Nucleus accumbens (tissue), 56 donors: ENCODE results near the gene ALLC.
"Not testable (repeated sequence)": the region's sequence is repeated elsewhere in the genome, so short reads cannot be mapped to it uniquely, and the experiment has no call there.

Experiments used
- DNase-seq, 56 donors: peaks; one replicate each; lab custom pipeline; 2025; lab: John Stamatoyannopoulos, UW

The ALLC gene

DNA sequence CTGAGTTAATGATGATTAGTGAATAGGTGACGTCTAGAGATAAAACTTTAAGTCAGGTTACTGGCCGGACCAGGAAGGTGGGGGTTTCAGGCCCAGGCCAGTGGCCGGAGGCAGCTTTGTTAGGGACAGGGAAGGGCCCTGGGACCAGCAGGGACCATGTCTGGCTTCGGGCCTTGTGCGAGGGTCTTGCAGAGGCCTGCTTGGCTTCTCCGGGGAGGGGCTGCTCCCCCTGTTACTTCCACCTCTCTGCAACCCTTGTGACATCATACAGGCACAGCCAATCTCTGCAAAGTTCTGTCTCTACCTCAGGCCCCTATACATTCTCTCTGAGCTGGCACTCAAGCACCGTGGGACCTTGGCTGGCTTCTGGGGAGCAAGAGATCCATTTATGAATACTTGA lies at the start of gene ALLC:
Gene ALLC, plus strand, starts transcription at position 320 of the 400 bp plus-strand sequence. CDS start 12,958 bp downstream, outside the sequence.
- DNase-seq, result no peak

DNA sequence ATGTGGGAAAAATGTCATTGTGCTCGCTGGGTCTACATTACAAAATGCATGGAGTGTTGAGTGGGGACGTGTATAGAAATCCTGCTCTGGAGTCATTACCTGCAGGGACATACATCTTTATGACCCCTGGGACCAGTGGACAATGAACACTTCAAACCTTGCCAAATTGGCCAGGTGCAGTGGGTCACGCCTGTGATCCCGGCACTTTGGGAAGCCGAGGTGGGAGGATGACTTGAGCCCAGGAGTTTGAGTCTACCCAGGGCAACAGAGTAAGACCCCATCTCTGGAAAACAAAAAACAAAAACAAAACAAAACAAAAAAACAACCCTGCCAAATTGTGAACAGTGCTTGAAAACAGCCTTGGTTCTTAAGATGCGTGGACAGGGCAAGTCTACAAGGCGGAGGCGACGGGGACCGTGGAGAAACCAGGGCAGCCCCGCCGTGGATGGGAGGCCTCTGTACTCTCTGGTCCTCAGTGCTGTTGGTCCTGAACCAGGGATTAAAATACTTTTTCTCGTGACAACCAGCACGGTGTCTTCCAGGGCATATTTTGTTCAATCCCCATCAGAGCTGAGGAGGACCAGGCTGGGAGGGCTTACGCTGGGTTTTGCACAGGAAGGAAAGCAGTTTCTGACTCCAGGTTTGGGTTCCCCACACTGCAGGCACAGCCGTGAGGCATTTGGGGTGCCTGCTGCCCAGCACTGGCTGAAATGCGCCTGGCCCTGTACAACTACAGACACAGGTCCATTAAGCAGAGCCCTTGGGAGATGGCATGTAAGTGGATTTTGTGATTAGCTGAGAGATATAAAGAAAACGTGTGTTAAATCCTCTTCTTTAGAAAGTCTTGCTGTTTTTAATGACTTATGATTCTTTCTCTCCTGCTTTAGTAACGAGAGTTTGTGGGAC lies 49.4 kb upstream of the ALLC start:
- no peak for DNase-seq

DNA sequence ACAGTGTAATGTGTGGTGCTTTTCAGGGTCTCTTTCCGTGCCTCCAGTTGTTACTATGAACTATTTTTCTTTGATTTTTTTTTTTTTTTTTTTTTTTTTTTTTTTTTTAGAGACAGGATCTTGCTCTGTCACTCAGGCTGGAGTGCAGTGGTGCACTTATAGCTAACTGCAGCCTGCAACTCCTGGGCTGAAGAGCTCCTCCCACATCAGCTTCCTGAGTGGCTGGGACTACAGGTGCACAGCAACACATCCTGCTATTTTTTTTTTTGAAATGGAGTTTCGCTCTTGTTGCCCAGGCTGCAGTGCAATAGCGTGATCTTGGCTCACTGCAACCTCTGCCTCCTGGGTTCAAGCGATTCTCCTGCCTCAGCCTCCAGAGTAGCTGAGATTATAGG lies 48.7 kb upstream of the ALLC start:
- DNase-seq, result not testable (repeated sequence)

DNA sequence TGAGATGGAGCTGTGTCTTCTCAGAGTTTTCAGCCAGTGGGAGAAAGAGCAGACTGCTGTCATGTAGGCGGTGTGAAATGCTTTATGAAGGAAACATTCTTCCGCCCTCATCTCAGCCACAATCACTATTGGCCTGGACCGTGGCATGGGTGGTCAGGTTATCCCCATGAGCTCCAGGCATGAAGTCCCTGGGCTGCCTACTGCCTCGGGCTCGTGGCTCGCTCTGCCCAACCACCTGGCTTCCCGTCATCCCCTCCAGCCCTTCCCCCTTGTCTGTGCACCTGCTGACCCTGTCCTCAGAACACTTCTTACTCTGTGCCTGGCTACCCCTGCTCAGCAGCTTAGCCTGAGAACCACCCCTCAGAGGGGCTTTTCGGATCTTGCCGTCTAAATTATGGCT lies 47.6 kb upstream of the ALLC start:
- no peak for DNase-seq

DNA sequence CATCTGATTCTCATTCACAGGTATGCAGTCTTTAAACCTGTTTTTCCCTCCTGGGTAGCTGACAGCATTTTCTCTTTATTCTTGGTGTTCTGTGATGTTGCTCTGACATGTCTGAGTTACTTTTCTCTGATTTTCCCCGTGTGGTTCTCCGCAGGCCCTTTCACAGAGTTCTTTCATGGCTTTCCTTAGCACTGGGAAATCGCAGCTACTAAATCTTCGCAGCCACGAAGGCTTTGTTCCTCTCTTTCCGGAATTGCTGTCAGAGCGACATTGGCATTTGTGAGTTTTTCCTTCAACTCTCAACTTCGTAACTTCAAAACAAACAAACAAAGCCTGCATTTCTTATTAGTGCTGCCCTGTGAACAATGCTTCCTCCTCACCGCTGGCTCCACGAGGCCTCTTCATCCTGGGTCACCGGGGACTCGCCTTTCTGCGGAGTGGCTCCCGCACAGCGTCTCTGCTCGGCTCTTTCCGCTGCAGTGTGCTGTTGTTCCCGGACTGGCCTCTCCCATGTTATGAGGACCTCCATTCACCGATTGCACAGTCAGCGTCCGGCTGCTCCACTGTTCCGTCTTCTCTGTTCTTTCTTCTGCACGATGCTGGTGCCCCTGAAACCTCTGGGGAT lies 47.0 kb upstream of the ALLC start:
- no peak for DNase-seq

DNA sequence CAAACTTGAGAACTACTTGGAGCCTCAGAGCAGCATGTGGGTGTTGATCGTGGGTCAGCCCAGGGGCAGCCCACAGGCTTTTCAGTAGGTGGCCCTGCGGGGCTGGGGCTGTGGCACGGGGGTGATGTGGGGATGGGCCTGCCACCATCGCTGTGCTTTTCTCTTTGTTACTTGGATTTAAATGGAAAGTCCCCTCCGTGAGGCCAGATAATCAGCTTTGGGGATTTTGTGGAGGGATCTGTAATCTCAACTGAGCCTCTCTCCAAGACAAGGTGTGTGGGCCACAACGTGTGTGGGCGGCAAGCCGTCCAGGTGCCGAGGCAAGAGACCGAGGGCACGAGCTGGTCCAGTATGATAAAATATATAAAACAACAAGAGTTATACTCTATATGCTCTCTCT lies 46.4 kb upstream of the ALLC start:
- DNase-seq, result no peak

DNA sequence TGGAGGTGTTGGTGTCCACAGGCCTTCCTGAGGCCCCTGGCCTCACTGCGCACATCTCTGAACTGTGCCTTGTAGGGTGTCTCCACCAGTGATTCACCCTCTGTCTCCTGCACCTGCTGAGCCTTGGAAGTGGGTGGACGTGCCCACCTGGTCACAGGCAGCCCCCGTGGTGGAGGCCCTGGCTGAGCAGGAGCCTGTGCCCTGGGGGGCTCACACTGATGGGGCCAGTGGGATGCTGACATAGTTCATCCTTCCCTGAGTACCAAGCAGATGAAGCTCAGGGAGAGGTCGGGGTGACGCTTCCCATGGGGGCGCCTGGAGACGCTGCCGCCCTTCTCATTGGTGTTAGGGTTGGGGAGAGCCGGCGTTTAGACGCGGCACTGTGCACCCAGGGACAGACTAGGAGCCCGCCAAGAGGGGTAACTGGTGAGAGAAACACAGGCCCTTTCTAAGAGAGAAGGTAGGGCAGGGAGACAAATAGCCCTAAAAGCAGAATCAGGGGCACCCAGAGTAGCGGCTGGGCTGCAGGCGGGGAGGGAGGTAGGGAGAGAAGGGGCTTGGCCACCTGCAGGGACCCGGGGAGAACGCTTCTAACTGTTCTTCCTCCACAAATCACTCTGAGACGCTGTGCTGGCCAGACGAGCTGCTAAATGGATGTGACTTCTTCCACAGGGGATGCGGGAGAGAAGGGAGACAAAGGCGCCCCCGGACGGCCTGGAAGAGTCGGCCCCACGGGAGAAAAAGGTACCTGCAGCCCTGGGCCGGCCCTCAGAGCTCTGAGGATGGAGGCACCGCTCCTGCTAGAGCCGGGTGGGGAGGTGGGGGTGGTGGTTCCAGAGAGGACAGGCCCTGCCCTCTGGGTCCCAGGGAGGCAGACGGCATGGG lies 45.1 kb upstream of the ALLC start:
- no peak for DNase-seq

DNA sequence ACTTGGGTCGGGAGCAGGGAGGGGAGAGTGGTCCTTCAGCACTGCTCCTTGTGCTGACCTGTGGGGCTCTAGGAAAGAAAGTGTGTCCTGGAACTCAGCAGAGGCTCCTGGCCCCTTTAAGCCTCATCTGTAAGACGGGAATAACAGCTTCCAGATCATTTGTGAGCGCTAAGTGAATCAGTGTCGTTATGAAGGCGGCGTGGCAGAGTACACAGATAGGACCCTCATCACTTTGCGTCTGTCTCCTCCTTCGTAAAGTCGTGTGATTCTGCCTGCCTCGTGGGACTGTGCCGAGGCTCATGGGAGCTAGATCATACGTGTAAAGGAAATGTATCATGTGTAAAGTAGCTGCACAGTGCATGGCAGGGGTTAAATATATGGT lies 44.5 kb upstream of the ALLC start:
- DNase-seq, result no peak

DNA sequence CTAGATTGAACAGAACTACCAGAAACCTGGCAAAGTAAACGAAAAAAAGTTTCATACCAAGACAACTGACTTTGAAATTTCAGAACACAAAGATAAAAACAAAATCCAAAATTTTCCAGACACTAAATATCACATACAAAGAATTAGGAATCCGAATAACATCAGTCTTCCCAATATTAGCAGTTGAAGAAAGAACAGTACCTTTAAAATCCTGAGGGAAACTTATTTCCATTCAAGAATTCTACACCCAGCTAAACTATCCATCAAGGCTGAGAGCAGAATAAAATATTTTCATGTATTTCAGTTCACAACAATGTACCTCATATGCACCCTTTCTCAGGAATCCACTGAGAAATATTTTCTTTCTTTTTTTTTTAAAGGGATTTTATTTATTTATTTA lies 43.3 kb upstream of the ALLC start:
- not testable (repeated sequence) for DNase-seq

DNA sequence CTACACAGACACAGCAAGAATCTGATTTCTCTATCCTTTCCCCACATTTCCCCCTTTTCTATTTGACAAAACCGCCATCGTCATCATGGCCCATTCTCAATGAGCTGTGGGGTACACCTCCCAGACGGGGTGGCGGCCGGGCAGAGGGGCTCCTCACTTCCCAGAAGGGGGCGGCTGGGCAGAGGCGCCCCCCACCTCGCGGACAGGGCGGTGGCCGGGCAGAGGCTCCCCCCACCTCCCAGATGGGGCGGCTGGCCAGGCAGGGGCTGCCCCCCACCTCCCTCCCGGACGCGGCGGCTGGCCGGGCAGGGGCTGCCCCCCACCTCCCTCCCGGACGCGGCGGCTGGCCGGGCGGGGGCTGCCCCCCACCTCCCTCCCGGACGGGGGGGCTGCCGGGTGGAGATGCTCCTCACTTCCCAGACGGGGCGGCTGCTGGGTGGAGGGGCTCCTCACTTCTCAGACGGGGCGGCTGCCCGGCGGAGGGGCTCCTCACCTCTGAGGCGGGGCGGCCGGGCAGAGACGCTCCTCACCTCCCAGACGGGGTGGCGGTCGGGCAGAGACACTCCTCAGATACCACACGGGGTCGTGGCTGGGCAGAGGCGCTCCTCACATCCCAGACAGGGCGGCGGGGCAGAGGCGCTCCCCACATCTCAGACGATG lies 42.3 kb upstream of the ALLC start:
- not testable (repeated sequence) for DNase-seq

DNA sequence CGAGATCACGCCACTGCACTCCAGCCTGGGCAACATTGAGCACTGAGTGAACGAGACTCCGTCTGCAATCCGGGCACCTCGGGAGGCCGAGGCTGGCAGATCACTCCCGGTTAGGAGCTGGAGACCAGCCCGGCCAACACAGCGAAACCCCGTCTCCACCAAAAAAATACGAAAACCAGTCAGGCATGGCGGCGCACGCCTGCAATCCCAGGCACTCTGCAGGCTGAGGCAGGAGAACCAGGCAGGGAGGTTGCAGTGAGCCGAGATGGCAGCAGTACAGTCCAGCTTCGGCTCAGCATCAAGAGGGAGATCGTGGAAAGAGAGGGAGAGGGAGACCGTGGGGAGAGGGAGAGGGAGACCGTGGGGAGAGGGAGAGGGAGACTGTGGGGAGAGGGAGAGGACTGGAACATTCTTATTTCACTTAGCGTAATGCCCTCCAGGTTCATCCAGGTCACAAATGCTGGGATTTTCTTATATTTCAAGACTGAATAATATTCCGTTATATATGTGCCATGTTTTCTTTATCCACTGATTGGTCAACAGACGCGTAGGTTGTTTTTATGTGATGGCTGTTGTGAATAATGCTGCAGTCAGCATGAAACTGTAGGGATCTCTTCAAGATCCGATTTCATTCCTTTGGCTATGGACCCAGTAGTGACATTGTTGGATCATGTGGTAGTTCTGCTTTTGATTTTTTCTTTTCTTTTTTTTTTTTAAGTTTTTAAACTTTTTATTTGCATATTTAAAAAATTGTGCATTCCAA lies 41.4 kb upstream of the ALLC start:
- DNase-seq, result not testable (repeated sequence)

DNA sequence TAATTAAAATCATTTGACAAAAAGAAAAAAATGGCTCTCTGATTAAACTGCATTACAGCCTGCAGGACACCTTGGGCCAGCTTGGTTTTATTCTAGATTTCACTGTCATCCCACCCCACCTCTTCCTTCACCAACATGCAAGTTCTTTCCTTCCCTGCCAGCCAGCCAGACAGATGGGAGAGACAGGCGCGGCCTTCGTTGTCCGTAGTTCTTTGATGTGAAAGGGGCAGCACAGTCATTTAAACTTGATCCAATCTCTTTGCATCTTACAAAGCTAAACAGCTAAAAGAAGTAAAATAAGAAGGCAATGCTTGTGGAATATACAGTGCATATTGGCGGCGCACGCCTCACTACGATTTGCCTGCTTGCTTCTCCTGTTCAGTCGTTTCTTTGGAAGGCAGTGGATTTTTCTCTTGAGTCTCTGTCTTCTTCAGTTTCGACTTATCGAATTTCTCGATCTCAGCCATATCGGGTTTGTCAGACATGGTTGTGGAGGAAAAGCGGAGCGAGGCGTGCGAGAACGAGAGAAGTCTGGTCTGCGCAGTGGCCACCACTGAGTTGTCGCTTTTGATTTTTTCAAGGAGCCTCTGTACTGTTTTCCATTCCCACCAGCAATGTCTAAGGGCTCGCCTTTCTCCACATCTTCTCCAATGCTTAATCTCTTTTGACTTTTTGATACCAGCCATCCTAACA lies 40.7 kb upstream of the ALLC start:
- DNase-seq, result no peak

DNA sequence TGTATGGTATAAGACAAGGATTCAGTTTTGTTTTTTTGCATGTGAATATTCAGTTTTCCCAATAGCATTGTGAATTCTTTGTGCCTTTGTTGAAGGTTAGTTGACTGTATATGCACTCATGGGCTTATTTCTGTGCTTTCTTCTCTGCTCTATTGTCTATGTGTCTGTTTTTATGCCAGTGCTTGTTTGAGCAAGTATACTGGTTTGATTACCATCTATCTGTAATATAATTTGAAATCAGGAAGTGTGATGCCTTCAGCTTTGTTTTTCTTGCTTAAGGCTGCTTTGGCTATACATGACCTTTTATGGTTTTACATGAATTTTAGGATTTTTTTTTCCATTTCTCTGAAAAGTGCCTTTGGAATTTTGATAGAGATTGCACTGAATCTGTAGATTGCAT lies 39.6 kb upstream of the ALLC start:
- DNase-seq, result no peak

DNA sequence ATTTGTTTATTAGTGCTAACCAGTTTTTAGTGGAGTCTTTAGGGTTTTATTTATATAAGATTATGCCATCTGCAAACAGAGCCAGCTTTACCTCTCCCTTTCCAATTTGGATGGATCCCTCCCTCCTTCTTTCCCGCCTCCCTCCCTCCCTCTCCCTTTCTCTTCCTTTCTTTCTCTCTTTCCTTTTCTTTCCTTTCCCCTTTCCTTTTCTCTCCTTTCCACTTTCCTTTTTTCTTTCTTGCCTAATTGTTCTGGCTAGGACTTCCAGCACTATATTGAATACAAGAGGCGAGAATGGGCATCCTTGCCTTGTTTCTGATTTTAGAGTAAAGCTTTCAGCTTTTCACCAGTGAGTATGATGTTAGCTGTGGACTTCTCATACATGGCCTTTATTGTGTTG lies 39.0 kb upstream of the ALLC start:
- no peak for DNase-seq

DNA sequence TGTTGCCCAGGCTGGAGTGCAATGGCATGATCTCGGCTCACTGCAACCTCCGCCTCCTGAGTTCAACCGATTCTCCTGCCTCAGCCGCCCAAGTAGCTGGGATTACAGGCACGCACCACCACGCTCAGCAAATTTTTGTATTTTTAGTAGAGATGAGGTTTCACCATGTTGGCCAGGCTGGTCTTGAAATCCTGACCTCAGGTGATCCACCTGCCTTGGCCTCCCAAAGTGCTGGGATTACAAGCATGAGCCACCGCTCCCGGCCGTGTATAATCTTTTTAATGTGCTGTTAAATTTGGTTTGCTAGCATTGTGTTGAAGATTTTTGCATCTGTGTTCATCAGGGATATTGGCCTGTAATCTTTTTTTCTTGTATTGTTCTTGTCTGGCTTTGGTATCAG lies 38.3 kb upstream of the ALLC start:
- not testable (repeated sequence) for DNase-seq

DNA sequence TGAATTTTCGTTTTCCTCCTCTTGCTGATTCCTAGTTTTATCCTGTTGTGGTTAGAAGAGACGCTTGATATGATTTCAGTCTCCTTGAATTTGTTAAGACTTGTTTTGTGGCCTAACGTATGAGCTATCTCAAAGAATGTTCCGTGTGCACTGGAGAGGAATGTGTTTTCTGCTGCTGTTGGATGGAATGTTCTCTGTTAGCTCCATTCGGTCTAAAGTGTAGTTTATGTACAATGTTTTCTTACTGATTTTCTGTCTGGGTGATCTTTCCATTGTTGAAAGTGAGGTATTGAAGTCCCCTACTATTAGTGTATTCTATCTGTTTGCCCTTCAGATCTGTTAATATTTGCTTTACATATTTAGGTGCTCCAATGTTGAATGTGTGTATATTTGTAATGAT lies 37.2 kb upstream of the ALLC start:
- DNase-seq, result no peak

DNA sequence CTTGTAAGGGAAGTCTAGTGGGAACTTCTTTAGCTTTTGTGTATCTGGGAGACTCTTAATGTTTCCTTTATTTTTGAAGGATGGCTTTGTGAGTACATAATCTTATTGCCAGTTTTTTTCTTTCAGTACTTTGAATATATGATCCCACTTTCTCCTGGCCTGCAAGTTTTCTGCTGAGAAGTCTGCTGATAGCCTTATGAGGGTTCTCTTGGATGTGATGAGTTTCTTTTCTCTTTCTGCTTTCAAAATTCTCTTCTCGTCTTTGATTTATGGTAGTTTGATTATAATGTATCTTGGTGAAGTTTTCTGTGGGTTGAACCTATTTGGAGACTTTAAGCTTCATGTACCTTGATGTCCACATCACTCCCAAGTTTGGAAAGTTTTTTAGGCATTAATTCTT lies 35.0 kb upstream of the ALLC start:
- no peak for DNase-seq

DNA sequence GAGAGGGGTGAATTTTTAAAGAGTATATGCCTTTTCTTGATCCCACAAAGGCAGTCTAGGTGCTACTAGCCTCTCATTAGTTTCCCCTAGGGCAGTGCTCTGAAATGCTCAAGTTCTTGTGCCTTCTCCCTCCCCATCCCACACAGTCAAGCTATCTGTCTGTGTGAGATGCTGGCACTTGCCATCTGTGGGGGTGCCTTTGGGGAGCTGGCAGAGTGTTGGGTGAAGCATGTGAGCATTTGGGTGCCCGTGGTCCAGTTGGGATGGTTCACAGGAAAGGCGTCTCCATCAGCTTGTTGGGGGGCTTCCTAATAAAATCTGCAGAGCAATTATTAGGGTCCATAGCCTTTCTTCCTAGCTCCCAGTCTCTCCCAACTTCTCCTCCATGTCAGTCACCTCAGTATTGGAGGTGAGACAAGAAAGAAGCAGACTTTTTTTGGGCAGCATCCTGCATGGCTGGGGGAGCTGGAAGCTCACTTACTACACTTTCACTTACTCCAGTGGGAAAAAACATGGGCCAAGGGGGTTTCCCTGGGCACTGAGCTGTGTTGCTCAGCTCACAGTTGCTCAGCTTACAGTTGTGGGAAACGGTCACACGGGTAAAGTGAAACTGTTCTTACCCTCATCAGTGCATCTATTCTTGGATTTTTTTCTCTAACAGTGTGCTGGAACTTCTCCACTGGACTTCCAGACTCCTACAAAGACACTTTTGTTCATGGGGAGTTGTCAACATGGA lies 33.8 kb upstream of the ALLC start:
- no peak for DNase-seq

DNA sequence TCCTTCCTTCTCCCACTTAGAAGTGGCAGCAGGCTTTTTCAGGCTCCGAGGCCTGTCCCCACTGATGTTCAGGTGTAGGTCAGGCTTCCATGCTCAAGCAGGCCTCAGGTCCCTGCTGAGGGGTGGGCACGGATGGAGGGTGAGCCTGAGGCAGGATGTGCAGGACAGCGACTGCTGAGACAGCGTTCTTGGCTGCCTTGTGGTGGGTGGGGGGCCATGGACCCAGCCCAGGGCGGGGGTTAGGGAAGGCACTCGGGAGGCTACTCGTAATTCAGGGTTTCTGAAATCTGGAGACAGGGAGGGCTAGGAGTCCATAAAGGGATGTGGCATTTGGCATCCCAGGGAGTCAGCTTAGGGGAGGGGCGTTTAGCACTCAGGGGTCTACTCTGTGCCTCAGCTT lies 32.8 kb upstream of the ALLC start:
- no peak for DNase-seq
